WTC11 (cell line): ENCODE data around the gene EXOC4.

Experiments used
- ESRRA ChIP-seq: sonication (generic); formaldehyde crosslinking; IDR thresholded peaks from 2 replicates; pipeline ENCODE4 v1.8.1; 2022; ENCODE audit warnings: mild to moderate bottlenecking, missing genetic modification reagents, borderline replicate concordance
- FOXP1 ChIP-seq: sonication (generic); formaldehyde crosslinking; IDR thresholded peaks from 2 replicates; pipeline ENCODE4 v1.8.0; 2022; ENCODE audit warnings: missing genetic modification reagents, mild to moderate bottlenecking, moderate library complexity, borderline replicate concordance
- JUN ChIP-seq: sonication (generic); formaldehyde crosslinking; IDR thresholded peaks from 2 replicates; pipeline ENCODE4 v1.8.0; 2023; ENCODE audit warnings: mild to moderate bottlenecking, missing genetic modification reagents
- SMAD4 ChIP-seq: sonication (generic); formaldehyde crosslinking; IDR thresholded peaks from 2 replicates; pipeline ENCODE4 v1.8.0; 2022; ENCODE audit warnings: mild to moderate bottlenecking, missing genetic modification reagents
- TF ChIP-seq, protein P1 (sequence below): sonication (generic); formaldehyde crosslinking; IDR thresholded peaks from 2 replicates; pipeline ENCODE4 v1.8.0; 2022; ENCODE audit warnings: missing genetic modification reagents
- TF ChIP-seq, protein P2 (sequence below): fragments of 200-600 bp; IDR thresholded peaks from 2 replicates; pipeline ENCODE4 v1.8.0; 2022; ENCODE audit warnings: antibody characterized with exemption

DNA sequence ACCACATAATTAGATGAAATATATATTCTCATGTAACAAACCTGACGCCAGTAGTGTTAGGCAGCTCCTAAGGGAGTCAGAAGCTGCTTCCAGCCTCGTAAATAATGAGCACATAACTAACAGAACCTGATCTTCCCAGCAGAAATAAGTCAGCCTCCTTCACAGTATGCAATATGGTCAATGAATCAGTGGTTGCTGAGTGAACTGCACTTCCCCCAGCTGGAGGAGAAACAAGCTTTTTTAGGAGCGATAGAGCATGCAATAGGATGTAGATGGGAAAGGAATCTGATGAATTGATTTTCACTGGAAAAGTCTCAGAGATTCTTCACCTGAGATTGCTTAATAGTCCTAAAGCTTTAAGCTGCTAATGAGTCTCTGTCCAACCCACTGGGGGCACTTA is 537.1 kb downstream of the EXOC4 start:
- no peak for TF ChIP-seq FOXP1 (CRISPR knock-in tag)
- no peak for TF ChIP-seq JUN
- TF ChIP-seq SMAD4: no peak
- no peak for TF ChIP-seq ESRRA (CRISPR knock-in tag)
- TF ChIP-seq, protein P1, sequence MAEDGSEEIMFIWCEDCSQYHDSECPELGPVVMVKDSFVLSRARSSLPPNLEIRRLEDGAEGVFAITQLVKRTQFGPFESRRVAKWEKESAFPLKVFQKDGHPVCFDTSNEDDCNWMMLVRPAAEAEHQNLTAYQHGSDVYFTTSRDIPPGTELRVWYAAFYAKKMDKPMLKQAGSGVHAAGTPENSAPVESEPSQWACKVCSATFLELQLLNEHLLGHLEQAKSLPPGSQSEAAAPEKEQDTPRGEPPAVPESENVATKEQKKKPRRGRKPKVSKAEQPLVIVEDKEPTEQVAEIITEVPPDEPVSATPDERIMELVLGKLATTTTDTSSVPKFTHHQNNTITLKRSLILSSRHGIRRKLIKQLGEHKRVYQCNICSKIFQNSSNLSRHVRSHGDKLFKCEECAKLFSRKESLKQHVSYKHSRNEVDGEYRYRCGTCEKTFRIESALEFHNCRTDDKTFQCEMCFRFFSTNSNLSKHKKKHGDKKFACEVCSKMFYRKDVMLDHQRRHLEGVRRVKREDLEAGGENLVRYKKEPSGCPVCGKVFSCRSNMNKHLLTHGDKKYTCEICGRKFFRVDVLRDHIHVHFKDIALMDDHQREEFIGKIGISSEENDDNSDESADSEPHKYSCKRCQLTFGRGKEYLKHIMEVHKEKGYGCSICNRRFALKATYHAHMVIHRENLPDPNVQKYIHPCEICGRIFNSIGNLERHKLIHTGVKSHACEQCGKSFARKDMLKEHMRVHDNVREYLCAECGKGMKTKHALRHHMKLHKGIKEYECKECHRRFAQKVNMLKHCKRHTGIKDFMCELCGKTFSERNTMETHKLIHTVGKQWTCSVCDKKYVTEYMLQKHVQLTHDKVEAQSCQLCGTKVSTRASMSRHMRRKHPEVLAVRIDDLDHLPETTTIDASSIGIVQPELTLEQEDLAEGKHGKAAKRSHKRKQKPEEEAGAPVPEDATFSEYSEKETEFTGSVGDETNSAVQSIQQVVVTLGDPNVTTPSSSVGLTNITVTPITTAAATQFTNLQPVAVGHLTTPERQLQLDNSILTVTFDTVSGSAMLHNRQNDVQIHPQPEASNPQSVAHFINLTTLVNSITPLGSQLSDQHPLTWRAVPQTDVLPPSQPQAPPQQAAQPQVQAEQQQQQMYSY: no peak
- TF ChIP-seq, protein P2, sequence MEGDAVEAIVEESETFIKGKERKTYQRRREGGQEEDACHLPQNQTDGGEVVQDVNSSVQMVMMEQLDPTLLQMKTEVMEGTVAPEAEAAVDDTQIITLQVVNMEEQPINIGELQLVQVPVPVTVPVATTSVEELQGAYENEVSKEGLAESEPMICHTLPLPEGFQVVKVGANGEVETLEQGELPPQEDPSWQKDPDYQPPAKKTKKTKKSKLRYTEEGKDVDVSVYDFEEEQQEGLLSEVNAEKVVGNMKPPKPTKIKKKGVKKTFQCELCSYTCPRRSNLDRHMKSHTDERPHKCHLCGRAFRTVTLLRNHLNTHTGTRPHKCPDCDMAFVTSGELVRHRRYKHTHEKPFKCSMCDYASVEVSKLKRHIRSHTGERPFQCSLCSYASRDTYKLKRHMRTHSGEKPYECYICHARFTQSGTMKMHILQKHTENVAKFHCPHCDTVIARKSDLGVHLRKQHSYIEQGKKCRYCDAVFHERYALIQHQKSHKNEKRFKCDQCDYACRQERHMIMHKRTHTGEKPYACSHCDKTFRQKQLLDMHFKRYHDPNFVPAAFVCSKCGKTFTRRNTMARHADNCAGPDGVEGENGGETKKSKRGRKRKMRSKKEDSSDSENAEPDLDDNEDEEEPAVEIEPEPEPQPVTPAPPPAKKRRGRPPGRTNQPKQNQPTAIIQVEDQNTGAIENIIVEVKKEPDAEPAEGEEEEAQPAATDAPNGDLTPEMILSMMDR: no peak
